Lung (tissue), 12 donors: Measurements from ENCODE around the gene SLC25A13. TPM values are rescaled to one million over a fixed set of nuclear protein-coding genes. Genes with fewer than 3 reads are reported as not detected.

Experiments
- ATAC-seq: fragments of 200-7000 bp; cut with Tn5 transposase; one replicate; pipeline ENCODE4 v1.9.1; 2020; ENCODE audit warnings: moderate number of reproducible peaks; ENCODE audit not compliant: insufficient read depth, low FRiP score
- DNase-seq, 3 donors: peaks; one replicate each; pipeline ENCODE4 v3.0.0-alpha.2; 2013 to 2017
- H3K27ac ChIP-seq, 2 donors: one replicate each; pipeline ENCODE4 v1.5.1; 2013; ENCODE audit warnings: mild to moderate bottlenecking in 2 of 2, moderate library complexity in 2 of 2, control low read depth in 1 of 2, inconsistent platforms in 1 of 2, low read depth in 1 of 2, low read length in 1 of 2
- H3K27me3 ChIP-seq, 3 donors: one replicate each; pipeline ENCODE4 v1.5.1; 2013; ENCODE audit warnings: low read length in 2 of 3; ENCODE audit not compliant: control insufficient read depth in 3 of 3, insufficient read depth in 3 of 3
- H3K36me3 ChIP-seq, 4 donors: one replicate each; pipeline ENCODE4 v1.5.1; 2013; ENCODE audit warnings: low read length in 4 of 4, mild to moderate bottlenecking in 1 of 4, moderate library complexity in 1 of 4; ENCODE audit not compliant: control insufficient read depth in 4 of 4, insufficient read depth in 4 of 4
- H3K4me1 ChIP-seq, 5 donors: one replicate each; pipeline ENCODE4 v1.5.1; 2013; ENCODE audit warnings: low read length in 5 of 5, mild to moderate bottlenecking in 2 of 5, moderate library complexity in 1 of 5; ENCODE audit not compliant: control insufficient read depth in 5 of 5, insufficient read depth in 5 of 5
- H3K4me3 ChIP-seq: one replicate; pipeline ENCODE4 v1.5.1; 2013; ENCODE audit warnings: mild to moderate bottlenecking, control low read depth, moderate library complexity
- H3K9ac ChIP-seq, 2 donors: one replicate each; pipeline ENCODE4 v1.5.1; 2013; ENCODE audit warnings: low read length in 2 of 2, control low read depth in 1 of 2; ENCODE audit not compliant: insufficient read depth in 1 of 2
- H3K9me3 ChIP-seq, 4 donors: one replicate each; pipeline ENCODE4 v1.5.1; 2013; ENCODE audit warnings: low read length in 3 of 4, mild to moderate bottlenecking in 1 of 4, moderate library complexity in 1 of 4; ENCODE audit not compliant: control insufficient read depth in 4 of 4, insufficient read depth in 3 of 4
- CTCF ChIP-seq: IDR thresholded peaks from 2 replicates; pipeline ENCODE4 v1.5.1; 2012; ENCODE audit warnings: mild to moderate bottlenecking; ENCODE audit errors: control extremely low read depth, extremely low read depth
- WGBS, 2 donors: extraction: QIAGEN DNeasy Blood & Tissue Kit; methylation state at CpG; one replicate each; pipeline ENCODE4 v1.1.7; 2013; 5-methylcytosine and 5-hydroxymethylcytosine counted together
- polyA plus RNA-seq, 2 donors: library from polyadenylated mRNA; stranded (reverse); fragments of 200-250 nt; gene quantifications; one replicate each; pipeline ENCODE4 v1.2.1, GENCODE V29; 2013
- total RNA-seq, 2 donors: library from RNA; depleted of rRNA in 1 of 2; stranded (reverse); fragments of >200 nt in 1 of 2; gene quantifications; one replicate each; pipeline ENCODE4 v1.2.1, GENCODE V29; 2014 to 2021
- donor health status: control.
- donor health status: control.
- donor health status: Bipolar disorder and iron deficiency.
- donor health status: healthy.
- donor health status: DM: yes; HTN: yes; CAD: no.

SLC25A13 gene
- total and polyA plus RNA-seq, 4 donors: 7.8 to 40.8 (median 19.6) TPM

- H3K27me3 ChIP-seq: no peaks in the 10 kb centered on the region
Observed at GRCh38 chr7:96144260-96144526, 177.7 kb downstream of the SLC25A13 start.

GRCh38 chr7:96143495-96144259 is 178.2 kb downstream of the SLC25A13 start:
- no peak for TF ChIP-seq CTCF
- 96 to 97% methylated on average over 1 of the region's 1 CpG for WGBS, 2 donors

More at GRCh38 chr7:96144260-96144526, 177.7 kb downstream of the SLC25A13 start:
- Histone ChIP-seq H3K9ac (no peak overlapping the region), H3K36me3 (peaks cover 0 to 21% (median 9%) of the 10 kb centered on the region in 4 donors), H3K4me3 (no peak overlapping the region), H3K9me3 (no peaks in the 10 kb centered on the region), H3K27ac (no peak overlapping the region), H3K4me1 (no peaks in the 10 kb centered on the region)
- TF ChIP-seq CTCF: no peak
- 83 to 91% methylated on average over 1 of the region's 1 CpG for WGBS, 2 donors
- no peak for ATAC-seq
- DNase-seq: no peak

GRCh38 chr7:96136600-96137239 is 185.2 kb downstream of the SLC25A13 start:
- ATAC-seq: no peak
- TF ChIP-seq CTCF: no peak
- WGBS, 2 donors: 96% methylated on average over 5 of the region's 5 CpGs
- Histone ChIP-seq H3K9ac (no peak overlapping the region), H3K4me3 (no peak overlapping the region), H3K36me3 (peaks cover 0 to 11% (median 1%) of the 10 kb centered on the region in 4 donors), H3K27me3 (no peaks in the 10 kb centered on the region), H3K4me1 (no peaks in the 10 kb centered on the region), H3K9me3 (no peaks in the 10 kb centered on the region), H3K27ac (no peak overlapping the region)
- no peak for DNase-seq

More at GRCh38 chr7:96143495-96144259, 178.2 kb downstream of the SLC25A13 start:
- Histone ChIP-seq H3K27ac (no peak overlapping the region), H3K9me3 (no peaks in the 10 kb centered on the region), H3K36me3 (peaks cover 0 to 21% (median 7%) of the 10 kb centered on the region in 4 donors), H3K9ac (no peak overlapping the region), H3K4me1 (no peaks in the 10 kb centered on the region), H3K27me3 (no peaks in the 10 kb centered on the region), H3K4me3 (no peak overlapping the region)
- ATAC-seq (no peak), DNase-seq (no peak)
